HG02943 (cell line): ENCODE results near the gene TENM4.

Experiments used
- ATAC-seq: cut with Tn5 transposase; IDR thresholded peaks from one replicate; pipeline ENCODE4 v1.9.1; 2021; ENCODE audit warnings: mild to moderate bottlenecking, low read depth, moderate library complexity; ENCODE audit not compliant: unreplicated experiment

Gene TENM4

DNA sequence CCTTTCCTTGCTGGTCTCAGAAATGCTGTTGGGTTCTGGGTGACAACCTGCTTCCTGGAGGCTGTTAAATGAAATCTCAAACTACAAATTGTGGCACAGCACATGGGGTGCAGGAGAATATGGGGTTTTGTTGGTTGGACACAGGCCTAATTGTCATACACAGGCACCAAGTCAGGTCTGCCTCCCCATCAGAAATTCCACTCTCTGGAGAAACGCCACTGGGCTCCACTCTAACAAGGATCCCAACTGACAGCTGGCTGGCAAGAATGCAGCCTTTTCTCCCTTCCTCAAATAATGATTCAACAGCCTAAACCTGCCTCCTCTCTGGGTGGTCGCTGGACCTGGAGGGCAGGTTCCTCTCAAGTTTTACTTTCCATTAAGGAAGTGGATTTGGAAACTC lies 688.3 kb downstream of the TENM4 start:
- no peak for ATAC-seq

DNA sequence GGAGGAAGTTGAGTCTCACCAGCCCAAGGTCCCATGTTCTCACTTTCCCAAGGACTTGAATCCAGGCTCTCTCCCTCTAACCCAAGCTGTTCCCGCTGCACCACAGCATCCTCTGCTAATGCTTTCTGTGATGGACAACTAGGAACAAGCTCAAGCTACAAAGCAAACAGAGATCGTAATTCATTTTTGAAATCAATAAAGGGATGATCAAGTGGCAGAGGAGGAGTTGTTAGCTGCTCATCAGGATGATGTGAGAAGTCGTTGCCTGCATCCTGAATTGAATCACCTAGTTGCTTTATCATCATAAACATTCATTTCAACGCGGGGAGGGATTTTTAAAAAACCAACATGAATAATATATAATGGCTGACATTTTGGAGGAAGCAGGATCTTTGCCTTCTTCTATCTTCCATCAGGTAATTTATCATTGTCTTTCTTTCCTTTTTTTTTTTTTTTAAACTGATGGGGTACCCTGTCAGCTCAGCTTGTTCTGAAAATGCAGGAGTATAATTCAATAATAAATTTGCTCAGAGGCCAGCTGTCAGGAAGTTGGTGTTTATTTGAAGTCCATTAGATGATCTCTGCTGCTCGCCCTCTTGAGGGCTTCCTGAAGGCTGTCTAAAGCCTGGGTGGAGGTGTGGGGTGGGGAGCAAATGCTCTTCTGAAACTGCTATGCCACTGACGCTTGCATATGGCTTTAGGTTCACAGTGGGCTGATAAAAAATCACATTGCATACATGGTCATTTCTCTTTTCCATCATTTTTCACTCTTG lies 691.7 kb downstream of the TENM4 start:
- no peak for ATAC-seq

DNA sequence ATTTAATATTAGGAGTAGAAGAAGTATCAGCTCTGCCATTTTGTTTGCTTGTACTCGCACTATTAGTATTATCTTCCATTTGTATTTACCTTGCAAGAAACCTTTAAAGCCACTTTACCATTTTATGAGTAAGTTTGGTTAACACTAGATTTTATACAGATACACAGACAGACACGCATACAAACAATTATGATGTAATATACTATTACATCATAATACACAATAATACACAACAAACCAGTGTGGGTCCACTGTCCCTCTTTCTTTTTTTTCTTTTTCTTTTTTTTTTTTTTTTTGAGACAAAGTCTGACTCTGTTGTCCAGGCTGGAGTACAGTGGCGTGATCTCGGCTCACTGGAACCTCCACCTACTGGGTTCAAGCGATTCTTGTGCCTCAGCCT lies 695.9 kb downstream of the TENM4 start:
- ATAC-seq = no peak

DNA sequence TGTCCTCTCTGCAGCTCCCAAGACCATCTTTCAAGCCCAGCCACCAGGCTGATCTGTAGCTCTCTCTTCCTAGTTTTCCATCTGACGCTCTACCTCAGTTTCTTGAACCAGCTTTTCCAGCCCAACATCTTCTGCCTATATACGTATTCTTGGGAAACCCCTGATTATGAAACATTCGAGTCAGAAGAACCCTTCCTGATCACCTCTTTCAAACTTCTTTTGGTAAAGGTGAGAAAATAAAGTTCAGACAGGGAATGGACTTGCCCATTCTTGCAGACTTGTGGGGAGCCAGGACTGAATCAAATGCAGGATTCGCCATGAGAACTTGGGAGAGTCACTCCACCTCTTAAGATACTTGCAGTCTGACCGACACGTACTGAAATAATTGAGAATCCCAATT lies 696.6 kb downstream of the TENM4 start:
- ATAC-seq = no peak

DNA sequence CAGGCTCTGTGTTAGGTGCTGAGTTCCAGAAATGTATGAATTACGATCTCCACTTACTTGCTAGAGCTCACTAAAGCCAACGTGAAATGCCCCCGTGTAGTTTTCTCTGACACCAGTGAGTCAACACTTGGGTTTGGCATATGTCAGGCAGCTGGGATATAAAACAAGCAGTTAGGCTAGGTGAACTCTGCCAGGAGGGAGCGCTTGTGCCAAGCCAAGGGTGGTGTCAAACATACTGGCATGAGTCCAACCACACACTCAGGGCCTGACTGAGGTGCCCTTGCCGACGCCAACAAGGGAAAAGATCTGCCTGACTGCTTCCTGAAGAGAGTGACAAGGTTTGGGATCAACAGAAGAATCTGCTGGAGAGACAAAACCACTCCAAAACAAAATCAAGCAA lies 698.4 kb downstream of the TENM4 start:
- no peak for ATAC-seq

DNA sequence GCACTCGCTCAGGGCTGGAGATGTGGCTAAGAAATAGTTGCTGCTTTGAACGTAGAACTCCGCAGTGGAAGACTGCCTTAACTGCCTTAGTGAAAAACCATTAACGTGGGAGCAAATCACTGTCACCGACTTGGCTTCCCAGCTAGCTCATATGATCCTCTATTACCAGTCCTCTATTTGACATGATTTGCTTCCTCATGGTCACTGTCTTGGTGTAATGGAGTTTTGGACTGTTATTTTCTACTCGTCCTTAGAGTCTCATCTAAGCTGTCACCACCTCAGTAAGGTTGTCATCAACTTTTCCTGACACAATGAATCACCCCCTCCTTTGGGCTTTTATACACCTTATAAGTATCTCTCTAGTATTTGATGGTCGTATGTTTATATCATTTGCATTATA lies 699.1 kb downstream of the TENM4 start:
- no peak for ATAC-seq

DNA sequence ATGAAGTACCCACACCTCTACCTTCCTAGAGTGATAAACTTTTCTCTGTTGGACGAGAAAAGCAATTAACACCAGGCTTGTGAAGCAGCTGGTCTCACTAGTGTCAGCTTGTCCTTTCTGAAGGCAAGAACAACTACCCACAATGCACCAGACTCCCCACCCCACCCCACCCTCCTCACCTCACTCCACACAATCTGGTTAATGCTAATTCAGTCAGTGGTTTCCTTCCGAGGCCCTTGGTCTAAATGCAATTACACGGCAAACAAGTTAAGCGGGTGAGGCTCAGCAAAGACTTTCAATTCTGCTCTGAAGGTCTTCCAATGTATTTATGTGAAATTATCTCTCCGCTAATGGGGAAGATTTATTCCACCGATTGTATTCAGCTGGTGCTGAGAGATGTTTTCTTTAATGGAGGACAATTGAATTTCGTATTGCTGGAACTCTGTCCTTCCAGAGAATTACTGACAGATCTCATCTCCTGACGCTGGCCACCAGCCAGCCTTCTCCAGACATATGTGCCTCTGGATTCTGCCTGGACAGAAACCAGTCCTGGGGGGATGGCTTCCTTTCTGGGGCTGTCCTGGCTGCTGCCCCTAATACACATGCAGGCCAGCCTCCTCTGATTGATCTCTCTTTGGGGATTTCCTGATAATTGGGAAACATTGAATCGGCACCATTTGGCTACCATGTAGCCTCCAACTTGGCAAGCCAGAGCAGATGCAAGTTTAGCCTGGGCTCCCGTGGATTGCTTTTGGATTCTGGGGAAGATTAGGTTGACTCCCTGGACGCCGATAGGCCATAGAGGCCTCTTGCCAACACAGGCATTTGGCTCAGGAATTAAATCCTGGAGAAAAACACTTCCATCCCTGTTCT lies 700.4 kb downstream of the TENM4 start:
- ATAC-seq = no peak

DNA sequence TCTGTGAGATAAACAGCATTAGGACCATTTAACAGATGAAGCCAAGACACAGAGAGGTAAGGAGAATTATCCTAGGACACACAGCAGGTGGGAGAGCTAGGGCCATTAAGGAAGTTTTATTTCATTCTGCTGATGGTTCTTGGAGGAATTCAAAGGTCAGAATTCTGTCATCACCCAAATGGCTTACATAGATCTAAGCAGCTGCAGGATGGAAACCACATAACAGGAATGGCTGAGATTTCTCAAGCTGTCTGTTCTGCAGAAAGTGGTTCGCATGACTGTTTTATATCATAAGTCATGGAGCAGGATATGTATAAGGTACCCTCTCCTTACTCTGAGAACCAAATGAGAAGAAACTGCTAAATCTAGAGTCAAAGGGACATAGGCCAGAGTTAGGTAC lies 702.9 kb downstream of the TENM4 start:
- ATAC-seq = no peak

DNA sequence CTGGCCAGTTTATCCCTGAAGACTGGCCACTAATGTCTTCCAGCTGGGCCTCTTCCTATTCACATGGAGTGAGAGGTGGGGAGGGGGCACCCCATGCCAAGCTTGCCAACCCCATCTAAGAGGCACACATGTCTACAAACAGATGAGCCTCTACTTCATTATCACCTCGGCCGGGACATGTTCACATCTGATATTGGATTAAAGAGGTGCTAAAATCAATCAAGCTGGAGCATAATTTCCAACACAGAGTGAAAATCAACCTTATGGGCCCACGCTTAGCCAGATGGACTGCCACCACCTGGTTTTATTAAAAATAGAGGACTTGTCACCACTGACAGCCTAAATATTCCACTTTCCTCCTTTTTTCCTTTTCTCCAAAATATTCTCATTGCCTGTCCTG lies 703.5 kb downstream of the TENM4 start:
- no peak for ATAC-seq

DNA sequence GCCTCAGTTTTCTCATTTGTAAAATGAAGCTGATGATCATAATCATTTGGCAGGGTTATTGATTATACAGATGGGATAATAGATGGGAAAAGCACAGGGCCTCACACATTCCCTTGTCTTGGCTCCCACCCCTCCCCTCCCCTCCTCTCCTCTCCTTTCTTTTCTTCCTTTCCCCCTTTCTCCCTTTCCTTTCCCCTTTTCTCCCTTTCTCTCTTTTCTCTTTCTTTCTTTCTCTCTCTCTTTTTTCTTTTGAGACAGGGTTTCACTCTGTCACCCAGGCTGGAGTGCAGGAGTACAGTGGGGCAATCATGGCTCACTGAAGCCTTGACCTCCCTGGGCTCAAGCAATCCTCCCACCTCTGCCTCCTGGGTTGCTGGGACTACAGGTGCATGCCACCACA lies 705.1 kb downstream of the TENM4 start:
- ATAC-seq = no peak

DNA sequence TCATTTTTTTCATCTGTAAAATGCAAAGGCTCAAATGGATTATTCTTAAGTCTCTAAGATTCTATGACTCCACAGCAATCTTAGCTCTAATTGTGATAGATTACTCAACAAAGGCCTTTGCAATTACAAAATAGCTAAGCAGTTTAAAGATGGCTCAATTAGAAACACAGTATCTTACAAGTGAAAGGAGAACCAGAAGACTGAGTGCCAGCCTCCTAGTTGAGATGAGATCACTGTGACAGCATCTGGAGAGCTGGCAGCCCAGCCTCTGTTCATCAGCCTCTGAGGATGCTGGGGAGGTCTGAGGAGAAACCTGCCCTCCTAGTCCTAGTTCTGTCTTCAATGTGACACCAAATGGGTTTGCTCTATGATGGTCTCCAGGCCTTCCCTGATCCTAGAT lies 707.8 kb downstream of the TENM4 start:
- no peak for ATAC-seq

DNA sequence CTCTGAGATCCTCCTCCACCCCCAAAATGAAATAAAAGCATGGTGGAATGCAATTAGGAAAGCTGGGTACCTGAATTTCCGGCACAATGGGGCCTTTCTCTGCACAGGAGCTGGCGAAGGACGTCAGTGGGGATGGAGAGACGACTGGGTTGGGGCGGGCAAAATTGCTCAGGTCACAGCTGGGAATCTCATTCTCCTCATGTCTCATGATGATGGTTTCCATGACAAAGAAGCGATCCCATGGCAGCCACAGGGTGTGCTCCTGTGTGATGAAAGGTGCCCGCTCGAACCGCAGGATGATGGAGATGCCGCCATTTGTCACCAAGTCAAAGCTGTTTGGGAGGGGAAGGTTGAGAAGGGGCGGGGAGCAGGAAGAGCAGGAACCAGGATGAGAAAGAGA lies 708.6 kb downstream of the TENM4 start:
- no peak for ATAC-seq

DNA sequence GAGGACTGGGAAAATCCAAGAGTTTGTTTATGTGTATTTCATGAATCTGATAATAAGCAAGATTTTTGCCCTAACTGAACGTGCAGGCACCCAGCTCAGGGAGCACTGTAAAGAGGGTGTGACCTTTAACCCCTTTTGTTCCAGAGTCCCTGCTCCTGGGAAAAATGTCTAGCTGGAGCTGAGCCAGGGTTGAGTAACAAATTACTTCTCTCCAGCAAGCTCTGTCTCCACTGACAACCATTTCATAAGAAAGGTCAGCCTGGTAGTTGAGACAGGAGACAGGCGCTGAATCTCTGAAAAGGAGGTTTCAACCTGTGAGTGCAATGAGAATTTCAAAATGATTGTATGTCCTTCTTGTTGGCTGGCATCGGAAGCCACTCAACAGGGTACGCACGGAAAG lies 709.8 kb downstream of the TENM4 start:
- no peak for ATAC-seq

DNA sequence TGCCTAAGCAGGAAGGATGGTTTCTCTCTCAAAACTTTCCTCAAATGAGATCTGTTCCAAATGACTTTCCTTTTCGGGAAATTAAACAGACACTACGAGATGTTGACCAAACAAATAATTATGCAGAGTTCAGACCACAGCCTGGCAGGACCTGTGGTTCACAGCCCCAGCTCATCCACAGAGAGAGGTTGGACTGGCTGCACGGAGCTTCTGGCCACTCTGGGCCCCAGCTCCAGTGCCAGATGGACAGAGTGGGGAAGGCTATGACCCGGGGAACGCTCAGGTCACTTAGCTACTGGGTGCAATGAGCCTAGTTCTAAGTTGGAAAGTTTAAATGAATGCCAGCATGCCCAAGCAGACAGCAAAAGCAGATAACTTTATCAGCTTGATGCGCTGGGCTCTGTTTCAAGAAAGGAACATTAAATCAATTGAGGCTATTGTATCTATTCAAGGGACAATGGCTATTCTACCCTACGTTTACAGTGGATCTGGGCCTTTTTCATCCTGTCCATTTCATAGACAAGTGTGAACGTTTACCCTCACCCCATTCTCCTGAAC lies 710.5 kb downstream of the TENM4 start:
- no peak for ATAC-seq

DNA sequence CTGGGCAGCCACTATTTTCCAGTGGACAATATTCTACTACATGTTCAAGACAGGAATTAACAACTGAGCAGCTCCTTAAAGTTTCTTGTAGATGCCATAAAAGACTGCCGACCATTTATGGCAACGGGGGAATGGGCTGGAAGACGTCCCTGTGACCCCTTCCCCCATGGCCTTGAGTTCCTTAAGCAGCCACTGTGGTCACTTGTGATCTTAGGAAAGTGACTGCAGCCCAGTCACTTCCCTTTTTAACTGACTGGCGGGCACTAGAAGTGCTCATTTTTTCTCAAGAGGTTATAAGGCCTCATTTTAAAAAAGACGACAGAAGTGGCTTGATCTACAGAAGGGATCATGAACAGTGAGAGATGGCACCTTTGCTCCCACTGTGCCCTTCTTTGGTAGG lies 713.0 kb downstream of the TENM4 start:
- no peak for ATAC-seq

DNA sequence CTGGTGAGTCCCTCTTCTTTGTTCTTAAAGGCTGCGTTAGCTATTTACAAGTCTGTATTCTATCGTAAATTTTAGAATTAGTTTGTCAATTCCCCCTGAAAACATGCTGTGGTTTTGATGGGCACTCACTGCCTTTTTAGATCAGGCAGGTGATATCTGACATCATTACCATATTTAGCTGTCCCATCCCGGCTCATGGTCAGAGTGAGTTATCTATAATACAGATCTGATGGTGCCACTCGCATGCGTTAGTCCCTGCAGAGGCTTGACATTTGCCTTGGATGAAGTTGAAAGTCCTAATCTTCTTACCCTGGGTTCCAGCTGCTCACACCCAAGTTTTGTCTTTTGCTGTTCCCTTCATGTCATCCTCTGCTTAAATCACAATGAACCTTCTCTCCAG lies 715.6 kb downstream of the TENM4 start:
- ATAC-seq = no peak

DNA sequence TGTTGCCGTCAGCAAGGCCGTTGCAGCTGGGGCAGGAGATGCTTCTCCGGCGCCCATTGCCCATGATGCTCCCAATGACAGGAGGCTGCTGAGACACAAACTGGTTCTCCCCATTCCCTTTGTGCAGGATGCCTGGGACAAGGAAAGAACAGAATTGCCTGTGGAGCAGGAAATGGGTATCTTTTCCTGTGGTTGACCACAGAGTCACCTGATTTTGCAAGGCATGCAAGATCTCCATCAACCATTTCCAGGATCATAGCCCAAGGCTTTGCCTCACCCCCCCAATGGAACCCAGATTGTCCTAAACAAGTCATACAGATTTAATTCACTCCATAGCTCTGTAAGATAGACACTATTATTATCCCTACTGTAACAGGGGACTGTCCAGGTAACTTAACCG lies 718.0 kb downstream of the TENM4 start:
- no peak for ATAC-seq

DNA sequence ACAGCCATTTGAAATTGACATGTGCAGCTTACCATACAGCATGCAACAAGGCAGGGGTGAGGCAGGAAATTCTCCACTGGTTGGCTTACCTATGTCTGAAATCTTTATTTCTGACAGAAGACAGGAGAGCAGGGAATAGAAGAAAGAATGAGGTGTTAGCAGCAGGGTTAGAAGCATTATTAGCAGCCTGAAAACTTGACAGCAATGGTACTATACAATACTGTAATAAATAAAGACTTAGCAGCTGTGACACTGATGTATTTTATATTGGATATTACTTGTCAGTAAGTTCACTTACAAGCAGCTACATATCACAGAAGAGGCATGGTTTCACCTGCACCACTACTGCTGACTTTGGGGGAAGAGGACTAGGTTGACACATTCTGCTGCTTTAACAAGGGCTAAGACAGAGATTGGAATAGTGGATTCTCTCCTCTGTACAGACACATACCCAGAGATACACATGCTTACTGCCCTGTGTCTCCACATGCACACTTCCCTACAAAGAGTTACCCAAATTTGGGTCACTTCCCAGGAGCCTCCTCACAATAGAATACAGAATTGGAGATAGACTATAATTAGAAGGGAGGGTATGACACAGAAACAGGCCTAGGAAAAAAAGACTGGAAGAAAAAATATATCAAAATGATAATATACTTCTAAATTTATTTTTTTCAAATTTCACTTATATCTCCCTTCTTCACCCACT lies 720.4 kb downstream of the TENM4 start:
- no peak for ATAC-seq

DNA sequence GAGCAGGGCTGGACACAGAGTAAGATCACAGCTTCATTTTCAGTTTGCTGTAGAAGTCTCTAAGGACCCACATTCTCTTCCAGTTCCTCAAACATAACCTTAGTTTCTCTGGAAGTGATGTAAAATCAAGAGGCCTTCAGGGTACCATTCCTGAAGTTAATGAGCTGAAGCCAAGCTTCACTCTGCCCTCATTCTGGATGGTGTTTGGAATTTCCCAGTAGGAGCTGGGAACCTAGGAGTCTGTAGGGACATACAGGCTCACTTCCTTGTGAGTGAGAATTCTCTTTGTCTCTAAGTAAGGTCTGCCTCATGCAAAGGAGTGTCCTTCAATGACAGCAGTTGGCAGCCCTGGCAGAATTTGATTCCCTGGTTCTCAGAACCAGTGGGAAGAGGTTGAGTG lies 723.8 kb downstream of the TENM4 start:
- ATAC-seq = no peak

DNA sequence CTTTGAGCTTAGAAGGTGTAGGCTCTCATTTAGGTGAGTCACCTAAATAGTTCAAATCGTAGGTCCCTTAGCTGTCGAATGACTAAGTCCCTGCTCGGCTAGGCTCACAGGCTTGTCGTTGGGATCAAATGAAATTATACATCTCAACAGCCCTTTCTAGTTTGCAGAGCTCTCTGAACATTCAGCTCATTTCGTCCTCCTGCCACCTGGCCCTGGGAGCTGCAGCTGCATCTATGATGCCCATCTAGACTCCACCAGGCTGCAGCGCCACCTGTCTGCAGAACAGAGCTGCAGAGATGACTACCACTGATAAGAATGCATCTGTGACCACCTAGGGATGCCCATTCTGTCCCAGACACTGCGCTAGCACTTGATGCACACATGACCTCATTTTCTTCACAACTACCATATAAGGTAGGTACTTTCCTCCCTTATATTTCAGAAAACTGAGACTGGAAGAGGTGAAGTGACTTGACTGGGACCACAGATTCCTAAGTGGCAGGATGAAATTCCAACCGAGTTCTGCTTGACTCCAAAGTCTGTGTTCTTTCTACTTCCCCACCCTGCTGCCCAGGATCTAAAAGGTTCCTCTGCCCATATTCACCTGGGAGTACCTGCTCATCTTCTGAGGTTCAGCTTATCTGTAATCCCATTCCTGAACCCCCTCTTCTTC lies 725.1 kb downstream of the TENM4 start:
- no peak for ATAC-seq

DNA sequence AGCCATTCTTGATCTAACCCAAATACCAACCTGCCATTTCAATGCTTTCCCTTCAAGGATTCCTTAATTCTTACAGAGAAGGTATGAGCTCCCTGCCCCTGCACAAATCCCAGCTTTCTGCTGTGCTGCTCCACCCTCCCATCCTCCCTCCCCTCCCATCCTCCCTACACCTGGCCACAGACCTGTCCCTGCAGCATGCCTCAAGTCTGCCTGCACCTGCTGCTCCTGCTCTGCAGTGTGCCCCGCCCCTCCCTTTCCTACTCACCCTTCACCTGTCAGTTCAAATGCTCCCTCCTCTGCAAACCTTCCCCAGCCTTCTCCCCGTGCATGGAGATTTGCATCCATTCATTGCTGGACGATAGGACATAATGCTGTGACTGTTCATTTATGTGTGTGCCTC lies 726.3 kb downstream of the TENM4 start:
- no peak for ATAC-seq
